ENCODE data around the gene CTRL.

CTRL gene

GRCh38 chr16:67919622-67920221 lies 11.9 kb downstream of the CTRL start:
- no peak for TF ChIP-seq CTCF (IDR thresholded peaks at IDR 0.05)

DNA sequence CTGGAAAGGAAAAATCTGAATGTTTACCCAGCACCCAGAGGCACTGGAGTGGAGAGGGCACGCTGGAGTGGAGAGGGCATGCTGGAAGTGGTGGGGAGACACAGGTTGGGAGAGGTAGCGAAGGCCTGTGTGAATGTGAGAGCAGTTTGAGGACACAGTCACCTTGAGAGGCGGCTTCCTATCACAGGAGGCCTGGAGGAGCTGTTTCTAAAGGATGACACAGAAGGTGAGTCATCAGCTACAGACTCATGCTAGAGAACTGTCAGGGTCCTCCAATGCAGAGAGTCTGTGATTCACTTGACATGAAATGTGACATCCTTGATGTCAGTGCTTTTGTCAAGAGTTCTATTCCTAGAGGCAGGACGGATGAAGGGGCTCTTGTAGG lies 13.8 kb downstream of the CTRL start:
- no peak for TF ChIP-seq CTCF (IDR thresholded peaks at IDR 0.05)

DNA sequence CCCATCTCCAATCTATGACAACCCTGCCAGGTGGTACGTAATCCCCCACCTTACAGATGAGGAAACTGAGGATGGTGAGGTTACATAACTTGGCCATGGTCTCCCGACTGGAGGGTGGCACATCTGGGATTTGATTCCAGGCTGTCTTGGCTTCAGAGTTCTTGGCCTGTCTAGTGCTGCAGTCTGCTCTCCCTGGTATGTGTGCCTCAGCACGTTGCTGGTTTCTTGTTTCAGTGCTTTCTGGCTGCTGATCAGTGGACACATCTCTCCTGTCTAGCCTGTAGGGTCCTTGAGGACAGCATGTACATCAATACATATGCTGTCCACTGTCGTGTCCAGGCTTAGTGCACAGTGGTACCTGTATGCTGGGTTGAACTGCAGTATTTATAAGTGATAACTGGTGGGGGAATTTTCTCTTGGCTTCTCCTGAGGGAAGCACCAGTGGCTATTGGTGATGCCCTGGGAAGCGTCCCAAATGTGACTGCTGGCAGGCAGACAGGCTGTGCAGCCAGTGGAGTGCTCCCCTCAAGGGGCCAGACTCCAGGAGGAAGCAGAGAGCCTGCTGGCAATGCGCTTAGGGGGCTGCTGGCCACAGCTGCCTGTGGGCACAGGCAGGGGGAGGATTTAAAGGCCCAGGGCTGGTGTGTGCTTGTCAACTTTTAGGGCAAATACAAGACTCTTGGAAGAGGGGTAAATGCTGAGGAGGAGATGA lies 14.4 kb downstream of the CTRL start:
- TF ChIP-seq CTCF (IDR thresholded peaks at IDR 0.05) = no peak

DNA sequence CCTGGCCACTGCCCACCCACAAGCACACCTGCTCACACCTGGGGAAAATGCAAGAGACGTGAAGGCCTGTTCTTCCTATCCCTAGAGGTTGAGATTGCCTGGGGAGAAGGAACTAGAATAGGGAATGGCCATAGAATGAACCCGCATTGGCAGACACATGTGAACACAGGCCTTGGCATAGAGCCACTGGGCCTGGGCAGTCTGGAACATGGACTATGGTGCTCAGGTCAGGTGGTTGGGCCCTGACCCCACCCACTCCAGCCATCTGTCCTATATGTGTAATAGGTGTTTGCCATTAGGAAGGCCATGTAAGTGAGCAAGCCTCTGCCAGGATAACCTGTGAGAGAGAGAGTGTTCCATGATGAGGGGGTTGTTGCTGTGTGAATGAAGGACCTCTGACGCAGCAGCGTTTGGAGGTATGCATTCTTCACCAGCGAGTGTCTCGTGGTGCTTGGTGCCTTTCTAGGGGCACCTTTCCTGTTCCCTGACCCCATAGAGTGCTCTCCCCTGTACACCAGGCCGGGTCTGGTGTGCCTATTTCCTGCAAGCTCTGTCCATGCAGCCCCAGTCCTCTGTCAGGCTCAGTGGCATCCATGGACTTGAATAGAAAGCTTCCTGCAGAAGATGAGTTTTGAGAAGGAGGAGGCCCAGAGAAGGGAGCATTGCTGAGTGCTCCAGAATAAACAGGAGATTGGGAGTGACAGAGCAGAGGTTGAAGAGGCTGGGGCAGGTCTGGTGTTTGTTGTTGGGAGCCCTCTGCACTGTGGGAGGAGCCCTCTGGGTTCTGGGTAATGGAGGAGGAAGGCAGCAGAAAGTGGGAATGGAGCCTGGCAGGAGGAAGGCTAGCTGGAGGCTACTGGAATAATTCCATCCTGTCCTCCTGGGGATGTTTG lies 15.6 kb downstream of the CTRL start:
- TF ChIP-seq CTCF (IDR thresholded peaks at IDR 0.05) = no peak

DNA sequence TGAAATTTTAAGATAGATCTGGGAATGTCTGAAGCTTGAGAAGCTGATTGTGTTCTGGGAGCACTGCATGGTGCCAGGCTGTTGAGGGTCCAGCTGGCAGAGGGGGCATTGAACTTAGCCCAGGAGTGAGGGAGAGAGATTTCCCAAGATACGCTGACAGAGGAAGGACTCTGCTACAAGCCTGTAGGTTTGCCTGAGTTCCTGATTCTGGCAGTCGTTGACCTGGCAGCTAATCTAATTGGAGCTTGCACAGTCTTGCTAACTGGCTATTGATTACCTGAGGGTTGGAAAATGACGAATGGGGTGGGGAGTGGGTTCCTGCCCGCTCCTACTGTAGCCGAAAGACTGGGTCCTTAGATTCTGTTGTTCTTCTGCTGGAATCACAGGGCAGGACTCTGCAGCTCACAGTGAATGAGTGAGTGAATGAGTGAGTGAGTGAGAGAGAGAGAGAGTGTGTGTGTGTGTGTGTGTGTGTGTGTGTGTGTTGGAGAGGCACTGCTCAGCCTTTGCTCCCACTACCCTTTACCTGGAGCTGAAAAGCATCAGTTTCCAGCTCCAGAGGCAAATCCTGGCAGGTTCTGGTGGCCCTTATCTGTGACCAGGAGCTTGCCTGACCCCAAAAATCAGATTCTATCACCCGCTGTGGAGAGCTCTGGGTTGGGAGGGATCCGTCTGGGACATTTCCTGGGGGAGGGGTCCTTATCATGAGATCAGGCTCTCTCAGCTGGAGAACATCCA lies 16.7 kb downstream of the CTRL start:
- TF ChIP-seq CTCF (IDR thresholded peaks at IDR 0.05) = no peak

- TF ChIP-seq CTCF (IDR thresholded peaks at IDR 0.05) = no peak
Observed at GRCh38 chr16:67910158-67910557, 21.5 kb downstream of the CTRL start.

- TF ChIP-seq CTCF (IDR thresholded peaks at IDR 0.05) = no peak
Observed at GRCh38 chr16:67909056-67909742, 22.5 kb downstream of the CTRL start.

All from LNCAP (cell line).